A673 (cell line): ENCODE data around the gene CCNK. TPM values are rescaled to one million over a fixed set of nuclear protein-coding genes. Genes with fewer than 3 reads are reported as not detected.

Experiments used
- BruUV-seq: library from RNA; stranded (reverse); fragments of 400-500 nt; replicated peaks from 2 replicates; lab custom pipeline; 2021; lab: Mats Ljungman, UMichigan
- CTCF ChIA-PET: fragments of 300-600 bp; sonication (Branson Sonifier 250); formaldehyde crosslinking; loops from one replicate; lab custom pipeline; 2022; ENCODE audit warnings: antibody characterized with exemption; lab: Charles Lee
- POLR2A ChIA-PET: fragments of 300-600 bp; sonication (Branson Sonifier 250); formaldehyde crosslinking; loops from one replicate; lab custom pipeline; 2022; ENCODE audit warnings: antibody characterized with exemption; ENCODE audit not compliant: low non-redundant PET; lab: Charles Lee
- DNase-seq: peaks from one replicate; pipeline ENCODE4 v3.0.0-alpha.2; 2015; ENCODE audit warnings: low spot score
- H3K27ac ChIP-seq: fragments of 200-600 bp; sonication (generic); 2 replicates; pipeline ENCODE4 v1.5.1; 2016; ENCODE audit warnings: mixed run types, low read depth, mild to moderate bottlenecking, mixed read lengths, antibody characterized with exemption, low read length; ENCODE audit not compliant: poor library complexity, severe bottlenecking
- H3K27me3 ChIP-seq: fragments of 200-600 bp; sonication (generic); replicated peaks from 2 replicates; pipeline ENCODE4 v1.6.1; 2017; ENCODE audit warnings: mixed run types, low read depth, mild to moderate bottlenecking, mixed read lengths, antibody characterized with exemption, low read length; ENCODE audit not compliant: insufficient read depth, poor library complexity
- H3K36me3 ChIP-seq: fragments of 200-600 bp; sonication (generic); 2 replicates; pipeline ENCODE4 v1.6.1; 2016; ENCODE audit warnings: mixed run types, mild to moderate bottlenecking, mixed read lengths, antibody characterized with exemption, low read length; ENCODE audit not compliant: insufficient read depth, poor library complexity, severe bottlenecking
- H3K4me1 ChIP-seq: fragments of 200-600 bp; sonication (generic); 2 replicates; pipeline ENCODE4 v1.6.1; 2017; ENCODE audit warnings: mixed run types, mild to moderate bottlenecking, mixed read lengths, antibody characterized with exemption, low read length; ENCODE audit not compliant: insufficient read depth, poor library complexity, severe bottlenecking
- H3K4me3 ChIP-seq: fragments of 200-600 bp; sonication (generic); 2 replicates; pipeline ENCODE4 v1.5.1; 2016; ENCODE audit warnings: low read depth, mixed run types, mild to moderate bottlenecking, mixed read lengths, low read length; ENCODE audit not compliant: poor library complexity, severe bottlenecking
- H3K9me3 ChIP-seq: fragments of 200-600 bp; sonication (generic); 2 replicates; pipeline ENCODE4 v1.6.1; 2016; ENCODE audit warnings: mixed run types, low read depth, mild to moderate bottlenecking, mixed read lengths, antibody characterized with exemption, low read length; ENCODE audit not compliant: poor library complexity, severe bottlenecking
- EZH2 ChIP-seq: fragments of 200-600 bp; sonication (generic); IDR thresholded peaks from 2 replicates; pipeline ENCODE4 v1.6.1; 2017; ENCODE audit warnings: borderline replicate concordance, low read depth, mild to moderate bottlenecking, mixed read lengths, antibody characterized with exemption, low read length; ENCODE audit not compliant: poor library complexity, severe bottlenecking
- intact Hi-C: fragments of 100-400 bp; cut with micrococcal nuclease; formaldehyde crosslinking; loops from one replicate; pipeline ENCODE4 v1.10.0; 2022; ENCODE audit not compliant: unreplicated experiment
- total RNA-seq: library from RNA; stranded (reverse); gene quantifications from 2 replicates; pipeline ENCODE4 v1.2.3, GENCODE V29; 2021
- TF ChIP-seq, protein P1 (sequence below): fragments of 300-800, 200-600 bp; sonication (generic); conservative IDR thresholded peaks from 2 replicates; pipeline ENCODE4 v1.5.1; 2017; ENCODE audit warnings: low read depth, mild to moderate bottlenecking, antibody characterized with exemption, low read length, moderate library complexity, mixed read lengths

The CCNK gene
- total RNA-seq, 1 experiment from 2014 or later, result 88.0 TPM

- intact Hi-C loops, result no loop called here
- Histone ChIP-seq H3K27ac (no peak overlapping the region), H3K4me3 (no peak overlapping the region), H3K27me3 (no peaks in the 10 kb centered on the region), H3K4me1 (peaks cover 20% of the 10 kb centered on the region), H3K9me3 (no peaks in the 10 kb centered on the region), H3K36me3 (peaks cover 14% of the 10 kb centered on the region)
- DNase-seq, result no peak
- TF ChIP-seq, protein P1, sequence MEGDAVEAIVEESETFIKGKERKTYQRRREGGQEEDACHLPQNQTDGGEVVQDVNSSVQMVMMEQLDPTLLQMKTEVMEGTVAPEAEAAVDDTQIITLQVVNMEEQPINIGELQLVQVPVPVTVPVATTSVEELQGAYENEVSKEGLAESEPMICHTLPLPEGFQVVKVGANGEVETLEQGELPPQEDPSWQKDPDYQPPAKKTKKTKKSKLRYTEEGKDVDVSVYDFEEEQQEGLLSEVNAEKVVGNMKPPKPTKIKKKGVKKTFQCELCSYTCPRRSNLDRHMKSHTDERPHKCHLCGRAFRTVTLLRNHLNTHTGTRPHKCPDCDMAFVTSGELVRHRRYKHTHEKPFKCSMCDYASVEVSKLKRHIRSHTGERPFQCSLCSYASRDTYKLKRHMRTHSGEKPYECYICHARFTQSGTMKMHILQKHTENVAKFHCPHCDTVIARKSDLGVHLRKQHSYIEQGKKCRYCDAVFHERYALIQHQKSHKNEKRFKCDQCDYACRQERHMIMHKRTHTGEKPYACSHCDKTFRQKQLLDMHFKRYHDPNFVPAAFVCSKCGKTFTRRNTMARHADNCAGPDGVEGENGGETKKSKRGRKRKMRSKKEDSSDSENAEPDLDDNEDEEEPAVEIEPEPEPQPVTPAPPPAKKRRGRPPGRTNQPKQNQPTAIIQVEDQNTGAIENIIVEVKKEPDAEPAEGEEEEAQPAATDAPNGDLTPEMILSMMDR, result no peak
- no peak for TF ChIP-seq EZH2
- ChIA-PET POLR2A (interaction anchor here (0.7 kb wide), 1 partner anchor 14 kb away, joined by 4 read pairs; no protein-coding TSS in a partner anchor), CTCF (no interaction called here)
- no TSS peak for BruUV-seq
These were observed 14.5 kb upstream of the CCNK start for GRCh38 chr14:99466758-99467157.

- Histone ChIP-seq H3K9me3 (no peaks in the 10 kb centered on the region), H3K4me1 (peaks cover 20% of the 10 kb centered on the region), H3K36me3 (peaks cover 11% of the 10 kb centered on the region), H3K27me3 (no peaks in the 10 kb centered on the region), H3K4me3 (no peak overlapping the region), H3K27ac (no peak overlapping the region)
- TF ChIP-seq, protein P1, result no peak
- TF ChIP-seq EZH2, result no peak
- intact Hi-C loops, result no loop called here
- ChIA-PET POLR2A (no interaction called here), CTCF (no interaction called here)
- DNase-seq, result peak; percentile 3
- BruUV-seq, result no TSS peak
These were observed 13.7 kb upstream of the CCNK start for GRCh38 chr14:99467336-99468078.

GRCh38 chr14:99468081-99468480 lies 13.1 kb upstream of the CCNK start:
- ChIA-PET CTCF (no interaction called here), POLR2A (no interaction called here)
- intact Hi-C loops, result no loop called here
- no peak for DNase-seq
- BruUV-seq, result no TSS peak
- peaks cover 6% of the 10 kb centered on the region for H3K36me3 ChIP-seq
- no peak overlapping the region for H3K4me3 ChIP-seq
- no peaks in the 10 kb centered on the region for H3K27me3 ChIP-seq
- no peak overlapping the region for H3K27ac ChIP-seq
- H3K4me1 ChIP-seq, result peaks cover 20% of the 10 kb centered on the region
- TF ChIP-seq EZH2, result no peak
- TF ChIP-seq, protein P1, result no peak
- no peaks in the 10 kb centered on the region for H3K9me3 ChIP-seq
